Peyer's patch (tissue), 4 donors: ENCODE measurements around the gene MRPS9. TPM values are rescaled to one million over a fixed set of nuclear protein-coding genes. Genes with fewer than 3 reads are reported as not detected.

Experiments used
- DNase-seq, 3 donors: peaks; one replicate each; pipeline ENCODE4 v3.0.0-alpha.2; 2017 to 2019
- H3K27ac ChIP-seq, 4 donors: fragments of 200-600 bp; sonication (generic); one replicate each; pipeline ENCODE4 v1.5.1; 2016 to 2019
- H3K27me3 ChIP-seq, 2 donors: fragments of 200-600 bp; sonication (generic); one replicate each; pipeline ENCODE4 v1.5.1; 2019
- H3K36me3 ChIP-seq, 3 donors: fragments of 200-600 bp; sonication (generic); one replicate each; pipeline ENCODE4 v1.5.1; 2016 to 2019
- H3K4me1 ChIP-seq, 4 donors: fragments of 200-600 bp; sonication (generic); one replicate each; pipeline ENCODE4 v1.5.1; 2016 to 2019
- H3K4me3 ChIP-seq, 4 donors: fragments of 200-600 bp; sonication (generic); 1 replicate in 3 of 4; 2 replicates in 1 of 4; pipeline ENCODE4 v1.5.1; 2016 to 2019; ENCODE audit warnings: mild to moderate bottlenecking in 1 of 4
- H3K9me3 ChIP-seq, 4 donors: fragments of 200-600 bp; sonication (generic); one replicate each; pipeline ENCODE4 v1.5.1; 2016 to 2019; ENCODE audit warnings: mild to moderate bottlenecking in 1 of 4
- POLR2A ChIP-seq, 2 donors: fragments of 450-650 bp; IDR thresholded peaks; one replicate each; pipeline ENCODE4 v1.5.1; 2017; ENCODE audit warnings: antibody characterized with exemption in 2 of 2, mild to moderate bottlenecking in 2 of 2, moderate library complexity in 2 of 2
- total RNA-seq, 4 donors: library from RNA; depleted of rRNA; stranded (reverse); fragments of >200 nt; gene quantifications; one replicate each; pipeline ENCODE4 v1.1.0, GENCODE V29; 2016
- TF ChIP-seq, protein P1 (sequence below), 6 experiments: fragments of 450-650 bp in 4 of 6; fragments of 200-600 bp in 2 of 6; sonication (generic) in 1 of 6; IDR thresholded peaks; one replicate each; pipeline ENCODE4 v1.5.1; 2017 to 2019; ENCODE audit warnings: antibody characterized with exemption in 6 of 6, mild to moderate bottlenecking in 3 of 6, moderate library complexity in 1 of 6

The MRPS9 gene
- total RNA-seq, 4 donors from 2014 or later = 9.7 to 34.7 (median 17.5) TPM

GRCh38 chr2:105117565-105117964 lies 79.7 kb downstream of the MRPS9 start:
- TF ChIP-seq POLR2A (IDR thresholded peaks at IDR 0.05) = no peak
- TF ChIP-seq, protein P1, sequence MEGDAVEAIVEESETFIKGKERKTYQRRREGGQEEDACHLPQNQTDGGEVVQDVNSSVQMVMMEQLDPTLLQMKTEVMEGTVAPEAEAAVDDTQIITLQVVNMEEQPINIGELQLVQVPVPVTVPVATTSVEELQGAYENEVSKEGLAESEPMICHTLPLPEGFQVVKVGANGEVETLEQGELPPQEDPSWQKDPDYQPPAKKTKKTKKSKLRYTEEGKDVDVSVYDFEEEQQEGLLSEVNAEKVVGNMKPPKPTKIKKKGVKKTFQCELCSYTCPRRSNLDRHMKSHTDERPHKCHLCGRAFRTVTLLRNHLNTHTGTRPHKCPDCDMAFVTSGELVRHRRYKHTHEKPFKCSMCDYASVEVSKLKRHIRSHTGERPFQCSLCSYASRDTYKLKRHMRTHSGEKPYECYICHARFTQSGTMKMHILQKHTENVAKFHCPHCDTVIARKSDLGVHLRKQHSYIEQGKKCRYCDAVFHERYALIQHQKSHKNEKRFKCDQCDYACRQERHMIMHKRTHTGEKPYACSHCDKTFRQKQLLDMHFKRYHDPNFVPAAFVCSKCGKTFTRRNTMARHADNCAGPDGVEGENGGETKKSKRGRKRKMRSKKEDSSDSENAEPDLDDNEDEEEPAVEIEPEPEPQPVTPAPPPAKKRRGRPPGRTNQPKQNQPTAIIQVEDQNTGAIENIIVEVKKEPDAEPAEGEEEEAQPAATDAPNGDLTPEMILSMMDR (IDR thresholded peaks at IDR 0.05) = no peak

GRCh38 chr2:105118960-105119359 lies 81.1 kb downstream of the MRPS9 start:
- DNase-seq = no peak
- no peak overlapping the region for H3K27ac ChIP-seq
- no peak for TF ChIP-seq POLR2A (IDR thresholded peaks at IDR 0.05)
- TF ChIP-seq, protein P1 (IDR thresholded peaks at IDR 0.05) = no peak
- H3K4me1 ChIP-seq = no peaks in the 10 kb centered on the region
- H3K4me3 ChIP-seq = no peak overlapping the region
- H3K9me3 ChIP-seq = no peaks in the 10 kb centered on the region
- H3K36me3 ChIP-seq = no peaks in the 10 kb centered on the region
- H3K27me3 ChIP-seq = no peaks in the 10 kb centered on the region

More at GRCh38 chr2:105117565-105117964, 79.7 kb downstream of the MRPS9 start:
- Histone ChIP-seq H3K27ac (no peak overlapping the region), H3K36me3 (no peaks in the 10 kb centered on the region), H3K9me3 (no peaks in the 10 kb centered on the region), H3K27me3 (no peaks in the 10 kb centered on the region), H3K4me3 (no peak overlapping the region), H3K4me1 (no peaks in the 10 kb centered on the region)
- DNase-seq = no peak

DNA sequence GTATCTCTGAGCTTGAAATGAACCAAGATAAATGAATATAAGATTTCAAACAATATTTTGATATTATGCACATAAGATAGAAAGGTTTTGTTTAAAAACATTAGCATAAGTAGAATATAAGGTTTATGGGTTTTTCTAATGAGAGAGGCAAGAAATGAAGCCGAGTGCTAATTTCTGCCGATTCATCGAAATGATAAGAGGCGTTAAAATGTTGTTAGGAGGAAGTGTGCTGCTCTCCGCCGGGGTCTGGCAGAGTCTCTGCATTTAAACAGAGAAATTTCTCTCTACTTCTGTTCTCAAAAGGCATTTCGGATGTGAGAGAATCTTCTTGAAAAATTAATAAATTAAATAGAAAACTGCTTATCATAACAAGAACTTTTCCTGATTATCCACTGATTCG lies 83.6 kb downstream of the MRPS9 start:
- H3K4me3 ChIP-seq = no peak overlapping the region
- H3K36me3 ChIP-seq = no peaks in the 10 kb centered on the region
- no peak for DNase-seq
- H3K27ac ChIP-seq = no peak overlapping the region
- H3K4me1 ChIP-seq = no peaks in the 10 kb centered on the region
- no peaks in the 10 kb centered on the region for H3K27me3 ChIP-seq
- TF ChIP-seq, protein P1 (IDR thresholded peaks at IDR 0.05) = no peak
- TF ChIP-seq POLR2A (IDR thresholded peaks at IDR 0.05) = no peak
- no peaks in the 10 kb centered on the region for H3K9me3 ChIP-seq

DNA sequence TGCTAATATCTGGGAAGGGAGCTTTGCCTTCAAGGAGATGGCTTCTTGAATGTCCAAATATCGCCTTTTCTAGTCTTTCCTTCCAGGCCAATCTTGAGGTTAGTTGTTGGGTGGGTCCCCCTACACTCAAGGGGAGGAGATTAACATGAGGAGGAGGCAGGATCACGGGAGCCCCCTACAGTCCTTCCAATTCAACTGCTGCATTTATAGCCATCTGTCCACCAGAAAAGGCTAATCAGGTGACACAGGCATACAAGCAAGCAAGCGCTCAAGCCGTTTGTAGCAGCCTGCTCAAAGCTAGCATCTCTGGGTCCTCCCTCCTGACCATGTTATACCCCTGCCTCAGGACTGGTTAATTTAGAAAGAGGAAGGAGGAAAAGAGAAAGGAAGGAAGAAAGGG lies 87.6 kb downstream of the MRPS9 start:
- H3K9me3 ChIP-seq = no peaks in the 10 kb centered on the region
- H3K36me3 ChIP-seq = no peaks in the 10 kb centered on the region
- no peak overlapping the region for H3K27ac ChIP-seq
- DNase-seq = no peak
- TF ChIP-seq, protein P1 (IDR thresholded peaks at IDR 0.05) = no peak
- no peak for TF ChIP-seq POLR2A (IDR thresholded peaks at IDR 0.05)
- H3K4me1 ChIP-seq = no peaks in the 10 kb centered on the region
- no peaks in the 10 kb centered on the region for H3K27me3 ChIP-seq
- H3K4me3 ChIP-seq = no peak overlapping the region

DNA sequence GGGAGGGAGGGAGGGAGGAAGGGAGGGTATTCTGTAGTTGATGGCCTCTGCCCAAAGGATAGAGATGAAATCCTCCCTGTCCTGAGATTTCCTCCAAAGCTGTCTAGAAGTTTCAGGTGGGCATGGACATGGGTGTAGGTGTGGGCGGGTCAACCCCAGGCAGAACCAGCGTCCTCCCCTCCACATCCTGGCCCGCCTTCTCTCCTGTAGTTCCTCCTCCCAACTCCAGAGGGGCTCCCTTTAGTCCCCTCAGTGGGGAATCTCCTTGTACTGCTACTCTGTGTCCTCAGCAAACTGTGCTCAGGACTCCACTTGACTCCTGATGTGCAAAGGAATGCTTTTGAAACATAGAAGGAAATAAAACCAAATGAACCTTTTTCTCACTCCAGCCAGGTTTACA lies 88.1 kb downstream of the MRPS9 start:
- Histone ChIP-seq H3K9me3 (no peaks in the 10 kb centered on the region), H3K27ac (no peak overlapping the region), H3K4me1 (no peaks in the 10 kb centered on the region), H3K27me3 (no peaks in the 10 kb centered on the region), H3K36me3 (no peaks in the 10 kb centered on the region), H3K4me3 (no peak overlapping the region)
- TF ChIP-seq, protein P1 (IDR thresholded peaks at IDR 0.05) = no peak
- TF ChIP-seq POLR2A (IDR thresholded peaks at IDR 0.05) = no peak
- DNase-seq = no peak

- DNase-seq = no peak
- Histone ChIP-seq H3K36me3 (no peaks in the 10 kb centered on the region), H3K27me3 (no peaks in the 10 kb centered on the region), H3K27ac (no peak overlapping the region), H3K4me3 (no peak overlapping the region), H3K9me3 (no peaks in the 10 kb centered on the region), H3K4me1 (no peaks in the 10 kb centered on the region)
- TF ChIP-seq, protein P1 (IDR thresholded peaks at IDR 0.05) = no peak
- no peak for TF ChIP-seq POLR2A (IDR thresholded peaks at IDR 0.05)
Observed at GRCh38 chr2:105126336-105126735, 88.5 kb downstream of the MRPS9 start.
